B cell (primary cell): ENCODE results near the gene MRAS. TPM values are rescaled to one million over a fixed set of nuclear protein-coding genes. Genes with fewer than 3 reads are reported as not detected.

ENCODE experiments used
- ATAC-seq: fragments of 200-7000 bp; cut with Tn5 transposase; one replicate; pipeline ENCODE4 v1.10.0; 2021; ENCODE audit warnings: low read depth, mild to moderate bottlenecking, moderate number of reproducible peaks, moderate library complexity
- CTCF ChIA-PET: fragments of 350-600 bp; sonication (Branson Sonifier 250); formaldehyde crosslinking; loops from one replicate; lab custom pipeline; 2021; ENCODE audit warnings: antibody characterized with exemption, inconsistent platforms; lab: Charles Lee
- POLR2A ChIA-PET: fragments of 350-600 bp; sonication (Branson Sonifier 250); formaldehyde crosslinking; loops from one replicate; lab custom pipeline; 2021; ENCODE audit warnings: antibody characterized with exemption; lab: Charles Lee
- DNase-seq: peaks from one replicate; pipeline ENCODE4 v3.0.0; 2013
- H2AFZ ChIP-seq: 2 replicates; pipeline ENCODE4 v1.6.1; 2012; ENCODE audit warnings: mild to moderate bottlenecking, low read depth, low read length; ENCODE audit not compliant: insufficient read depth, poor library complexity, severe bottlenecking
- H3K27ac ChIP-seq, 2 donors: 1 replicate in 1 of 2; 2 replicates in 1 of 2; pipeline ENCODE4 v1.5.1; 2012 to 2013; ENCODE audit warnings: low read length in 2 of 2, mild to moderate bottlenecking in 2 of 2, moderate library complexity in 1 of 2
- H3K27me3 ChIP-seq, 4 experiments: fragments of 200-600 bp in 1 of 4; sonication (generic) in 1 of 4; replicated peaks in 1 of 4; 1 replicate in 2 of 4; 2 replicates in 2 of 4; pipeline versions ENCODE4 v1.6.1 to v1.7.0; 2013 to 2016; ENCODE audit warnings: low read length in 3 of 4, mild to moderate bottlenecking in 2 of 4, mixed read lengths in 1 of 4, moderate library complexity in 1 of 4; ENCODE audit not compliant: insufficient read depth in 4 of 4, control insufficient read depth in 3 of 4; ENCODE audit errors: control extremely low read depth in 1 of 4
- H3K36me3 ChIP-seq, 2 experiments: replicated peaks in 1 of 2; 1 replicate in 1 of 2; 2 replicates in 1 of 2; pipeline versions ENCODE4 v1.6.1 to v1.7.1; 2013; ENCODE audit warnings: low read length in 1 of 2; ENCODE audit not compliant: insufficient read depth in 2 of 2, control insufficient read depth in 1 of 2; ENCODE audit errors: control extremely low read depth in 1 of 2, extremely low read depth in 1 of 2
- H3K4me1 ChIP-seq, 2 donors: fragments of 200-600 bp in 1 of 2; sonication (generic) in 1 of 2; 1 replicate in 1 of 2; 2 replicates in 1 of 2; pipeline versions ENCODE4 v1.5.1 to v1.6.1; 2013 to 2017; ENCODE audit warnings: low read length in 2 of 2; ENCODE audit not compliant: control insufficient read depth in 2 of 2, insufficient read depth in 2 of 2
- H3K4me2 ChIP-seq: replicated peaks from 2 replicates; pipeline ENCODE3; 2012; ENCODE audit warnings: mild to moderate bottlenecking, low read depth, low read length; ENCODE audit not compliant: poor library complexity, severe bottlenecking
- H3K4me3 ChIP-seq, 5 experiments: fragments of 200-600 bp in 1 of 5; sonication (generic) in 1 of 5; 1 replicate in 3 of 5; 2 replicates in 2 of 5; pipeline versions ENCODE4 v1.5.1 to v1.7.0; 2011 to 2016; ENCODE audit warnings: low read length in 4 of 5, mild to moderate bottlenecking in 4 of 5, low read depth in 2 of 5, control low read depth in 1 of 5, moderate library complexity in 1 of 5; ENCODE audit not compliant: insufficient read depth in 1 of 5; ENCODE audit errors: control extremely low read depth in 1 of 5, extremely low read depth in 1 of 5
- H3K79me2 ChIP-seq: fragments of 200-600 bp; sonication (generic); one replicate; pipeline ENCODE4 v1.6.0; 2016; ENCODE audit warnings: low read length; ENCODE audit not compliant: control insufficient read depth, insufficient read depth
- H3K9ac ChIP-seq: fragments of 200-600 bp; sonication (generic); 2 replicates; pipeline ENCODE4 v1.6.1; 2017; ENCODE audit warnings: mild to moderate bottlenecking, low read length, moderate library complexity
- H3K9me3 ChIP-seq, 3 donors: one replicate each; pipeline versions ENCODE4 v1.6.1 to v1.7.1; 2013; ENCODE audit warnings: low read length in 2 of 3; ENCODE audit not compliant: control insufficient read depth in 2 of 3, insufficient read depth in 1 of 3; ENCODE audit errors: control extremely low read depth in 1 of 3
- H4K20me1 ChIP-seq: 2 replicates; pipeline ENCODE4 v1.6.0; 2012; ENCODE audit warnings: mild to moderate bottlenecking, low read length; ENCODE audit not compliant: insufficient read depth, control insufficient read depth, poor library complexity, severe bottlenecking
- H3K27ac Mint-ChIP-seq: one replicate; pipeline ENCODE4 v1.8.0; 2021; ENCODE audit warnings: mixed read lengths
- H3K27me3 Mint-ChIP-seq: one replicate; pipeline ENCODE4 v1.8.0; 2021; ENCODE audit warnings: mixed read lengths
- H3K4me1 Mint-ChIP-seq: one replicate; pipeline ENCODE4 v1.8.0; 2021; ENCODE audit warnings: mixed read lengths
- H3K4me3 Mint-ChIP-seq: one replicate; pipeline ENCODE4 v1.8.0; 2021; ENCODE audit warnings: mixed read lengths
- H3K9me3 Mint-ChIP-seq: one replicate; pipeline ENCODE4 v1.8.0; 2022; ENCODE audit warnings: mixed read lengths; ENCODE audit not compliant: insufficient read depth
- EZH2 ChIP-seq: IDR thresholded peaks from 2 replicates; pipeline ENCODE4 v1.6.1; 2012; ENCODE audit warnings: borderline replicate concordance, low read depth, mild to moderate bottlenecking, moderate library complexity, low read length; ENCODE audit not compliant: insufficient read depth, poor library complexity, severe bottlenecking
- WGBS: methylation state at CpG from one replicate; pipeline ENCODE4 v1.1.5; 2013; ENCODE audit warnings: missing lambda C conversion rate; ENCODE audit not compliant: insufficient coverage; 5-methylcytosine and 5-hydroxymethylcytosine counted together
- intact Hi-C: fragments of 100-400 bp; cut with micrococcal nuclease; formaldehyde crosslinking; loops from one replicate; pipeline ENCODE4 v1.10.0; 2022
- polyA plus RNA-seq: library from polyadenylated mRNA; depleted of rRNA; stranded (reverse); fragments of >200 nt; gene quantifications from 2 replicates; pipeline ENCODE4 v1.2.3, GENCODE V29; 2012
- total RNA-seq, 2 donors: library from RNA; stranded (reverse); fragments of 120-200 nt in 1 of 2; gene quantifications; 1 replicate in 1 of 2; 2 replicates in 1 of 2; pipeline versions ENCODE4 v1.2.3 to v1.2.4, GENCODE V29; 2013 to 2022
- TF ChIP-seq, protein P1 (sequence below): fragments of 200-600 bp; IDR thresholded peaks from one replicate; pipeline ENCODE4 v1.8.0; 2022; ENCODE audit warnings: antibody characterized with exemption, mild to moderate bottlenecking

Gene MRAS
- total and polyA plus RNA-seq, 2 donors (not counting 1 experiment from before 2014, with no cell fraction given) = 0.03 to 0.22 TPM

DNA sequence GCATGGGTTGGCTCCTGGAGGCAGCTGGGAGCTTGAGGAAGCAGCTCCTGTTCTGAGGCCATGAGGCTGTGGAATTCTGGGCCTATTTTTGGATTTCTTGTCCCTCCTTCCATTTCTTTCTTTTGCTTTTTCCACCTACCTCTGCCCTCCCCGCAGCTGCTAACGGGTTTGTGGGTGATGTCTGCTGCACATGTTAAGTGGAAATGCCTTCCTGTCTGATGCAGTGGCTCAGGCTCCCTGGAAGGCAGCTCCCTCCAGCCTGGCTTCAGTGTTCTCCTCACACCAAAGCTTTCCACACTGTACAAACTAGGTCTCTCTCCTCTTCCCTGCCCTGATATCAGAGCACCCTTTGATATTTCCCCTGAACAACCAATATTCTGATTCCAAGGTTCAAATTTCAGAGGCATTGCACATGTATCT, 52.3 kb downstream of the MRAS start:
- Histone ChIP-seq H3K27me3 (peaks cover 0 to 17% (median 6%) of the 10 kb centered on the region in 4 experiments), H3K36me3 (no peaks in the 10 kb centered on the region), H3K4me3 (no peak overlapping the region), H3K79me2 (no peaks in the 10 kb centered on the region), H3K4me1 (no peaks in the 10 kb centered on the region), H2AFZ (no peak overlapping the region), H3K27ac (no peak overlapping the region), H4K20me1 (no peaks in the 10 kb centered on the region), H3K9me3 (no peaks in the 10 kb centered on the region), H3K9ac (no peak overlapping the region), H3K4me2 (no peak overlapping the region)
- H3K4me3 Mint-ChIP-seq = no peak overlapping the region
- CTCF ChIA-PET = interaction anchor here (0.6 to 2.0 kb wide), 3 partner anchors 17 to 564 kb away, joined by 3 to 6 read pairs (median 3); no protein-coding TSS in a partner anchor
- no peaks in the 10 kb centered on the region for H3K9me3 Mint-ChIP-seq
- DNase-seq = no peak
- no peak for ATAC-seq
- H3K27ac Mint-ChIP-seq = no peak overlapping the region
- no peak for TF ChIP-seq EZH2
- TF ChIP-seq, protein P1, sequence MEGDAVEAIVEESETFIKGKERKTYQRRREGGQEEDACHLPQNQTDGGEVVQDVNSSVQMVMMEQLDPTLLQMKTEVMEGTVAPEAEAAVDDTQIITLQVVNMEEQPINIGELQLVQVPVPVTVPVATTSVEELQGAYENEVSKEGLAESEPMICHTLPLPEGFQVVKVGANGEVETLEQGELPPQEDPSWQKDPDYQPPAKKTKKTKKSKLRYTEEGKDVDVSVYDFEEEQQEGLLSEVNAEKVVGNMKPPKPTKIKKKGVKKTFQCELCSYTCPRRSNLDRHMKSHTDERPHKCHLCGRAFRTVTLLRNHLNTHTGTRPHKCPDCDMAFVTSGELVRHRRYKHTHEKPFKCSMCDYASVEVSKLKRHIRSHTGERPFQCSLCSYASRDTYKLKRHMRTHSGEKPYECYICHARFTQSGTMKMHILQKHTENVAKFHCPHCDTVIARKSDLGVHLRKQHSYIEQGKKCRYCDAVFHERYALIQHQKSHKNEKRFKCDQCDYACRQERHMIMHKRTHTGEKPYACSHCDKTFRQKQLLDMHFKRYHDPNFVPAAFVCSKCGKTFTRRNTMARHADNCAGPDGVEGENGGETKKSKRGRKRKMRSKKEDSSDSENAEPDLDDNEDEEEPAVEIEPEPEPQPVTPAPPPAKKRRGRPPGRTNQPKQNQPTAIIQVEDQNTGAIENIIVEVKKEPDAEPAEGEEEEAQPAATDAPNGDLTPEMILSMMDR = no peak
- intact Hi-C loops = no loop called here
- POLR2A ChIA-PET = no interaction called here
- 35% methylated on average over 2 of the region's 2 CpGs for WGBS
- H3K4me1 Mint-ChIP-seq = no peaks in the 10 kb centered on the region
- H3K27me3 Mint-ChIP-seq = peaks cover 48% of the 10 kb centered on the region

DNA sequence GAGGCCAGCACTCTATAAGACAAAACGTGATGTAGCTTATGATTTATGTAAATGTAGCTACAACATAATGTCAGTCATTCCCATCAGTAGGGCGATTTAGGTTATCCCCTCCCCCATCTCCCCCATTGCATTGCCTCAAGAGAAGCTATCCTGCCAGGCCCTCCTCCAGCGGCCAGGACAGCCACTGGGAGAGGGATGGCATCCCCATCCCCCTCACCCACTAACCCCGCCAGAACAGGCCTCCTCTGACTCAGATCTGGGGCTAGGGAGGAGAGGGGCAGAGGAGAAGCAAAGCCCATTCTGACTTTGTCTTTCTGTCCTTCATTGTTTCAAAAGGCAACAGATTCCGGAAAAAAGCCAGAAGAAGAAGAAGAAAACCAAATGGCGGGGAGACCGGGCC, 53.5 kb downstream of the MRAS start:
- Histone ChIP-seq H3K4me1 (no peaks in the 10 kb centered on the region), H3K79me2 (no peaks in the 10 kb centered on the region), H2AFZ (no peak overlapping the region), H3K9ac (no peak overlapping the region), H3K36me3 (no peaks in the 10 kb centered on the region), H4K20me1 (no peaks in the 10 kb centered on the region), H3K4me3 (no peak overlapping the region), H3K27ac (no peak overlapping the region), H3K27me3 (peaks cover 0 to 20% (median 5%) of the 10 kb centered on the region in 4 experiments), H3K4me2 (no peak overlapping the region), H3K9me3 (no peaks in the 10 kb centered on the region)
- CTCF ChIA-PET = no interaction called here
- no peak for ATAC-seq
- no peak overlapping the region for H3K27ac Mint-ChIP-seq
- POLR2A ChIA-PET = no interaction called here
- 100% methylated on average over 1 of the region's 7 CpGs for WGBS
- intact Hi-C loops = no loop called here
- peaks cover 45% of the 10 kb centered on the region for H3K27me3 Mint-ChIP-seq
- DNase-seq = no peak
- H3K4me1 Mint-ChIP-seq = no peaks in the 10 kb centered on the region
- no peaks in the 10 kb centered on the region for H3K9me3 Mint-ChIP-seq
- TF ChIP-seq EZH2 = no peak
- TF ChIP-seq, protein P1 = no peak
- H3K4me3 Mint-ChIP-seq = no peak overlapping the region
